K562 (cell line): ENCODE data around the gene ZNRF2. TPM values are rescaled to one million over a fixed set of nuclear protein-coding genes. Genes with fewer than 3 reads are reported as not detected.

Source experiments
- ATAC-seq: fragments of 200-7000 bp; cut with Tn5 transposase; 3 replicates; pipeline ENCODE4 v1.9.1; 2020; ENCODE audit warnings: moderate library complexity
- BruUV-seq: library from RNA; stranded (reverse); fragments of 400-500 nt; replicated peaks from 2 replicates; lab custom pipeline; 2021; lab: Mats Ljungman, UMichigan
- CTCF ChIA-PET: fragments of 300-600 bp; formaldehyde crosslinking; extraction: SDS; loops from one replicate; lab custom pipeline; 2021; ENCODE audit warnings: low intra/inter-chr PET ratio; lab: Yijun Ruan, JAX
- POLR2A ChIA-PET: fragments of 300-600, 350-650 bp; sonication (Branson Sonifier 250); formaldehyde crosslinking; extraction: SDS; loops from one replicate; lab custom pipeline; 2021; ENCODE audit warnings: antibody characterized with exemption, inconsistent platforms; lab: Yijun Ruan, JAX
- DNase-seq, 4 experiments: peaks; one replicate each; pipeline versions ENCODE4 v3.0.0 to v3.0.0-alpha.2; 2011 to 2018; ENCODE audit warnings: low spot score in 3 of 4, mixed read lengths in 3 of 4; ENCODE audit errors: extremely low read depth in 1 of 4
- FAIRE-seq: peaks from 2 replicates; lab custom pipeline; 2011; peaks lifted over from hg19 to GRCh38; lab: Jason Lieb, UNC
- H2AFZ ChIP-seq: 2 replicates; pipeline ENCODE4 v1.6.0; 2011; ENCODE audit warnings: low read depth, low read length, control low read depth, inconsistent platforms
- H3K27ac ChIP-seq: fragments of 200-600 bp; 3 replicates; pipeline ENCODE4 v1.8.0; 2011; ENCODE audit warnings: low read depth, mild to moderate bottlenecking, control low read depth, inconsistent platforms, low read length, moderate library complexity, mixed read lengths; ENCODE audit errors: extremely low read depth
- H3K27me3 ChIP-seq, 2 experiments: fragments of 300-600 bp in 1 of 2; 2 replicates in 1 of 2; 3 replicates in 1 of 2; pipeline versions ENCODE4 v1.6.0 to v1.8.0; 2011; ENCODE audit warnings: inconsistent platforms in 2 of 2, low read length in 2 of 2, mild to moderate bottlenecking in 1 of 2, mixed read lengths in 1 of 2, moderate library complexity in 1 of 2; ENCODE audit not compliant: control insufficient read depth in 2 of 2, insufficient read depth in 2 of 2
- H3K36me3 ChIP-seq: fragments of 300-600 bp; 3 replicates; pipeline ENCODE4 v1.8.0; 2011; ENCODE audit warnings: mild to moderate bottlenecking, low read length, inconsistent platforms; ENCODE audit not compliant: control insufficient read depth, insufficient read depth
- H3K4me1 ChIP-seq, 2 experiments: fragments of 200-600 bp in 1 of 2; replicated peaks in 1 of 2; 2 replicates in 1 of 2; 3 replicates in 1 of 2; pipeline versions ENCODE4 v1.5.1 to v1.8.0; 2011; ENCODE audit warnings: inconsistent platforms in 2 of 2, low read length in 2 of 2, mild to moderate bottlenecking in 1 of 2, mixed read lengths in 1 of 2, moderate library complexity in 1 of 2; ENCODE audit not compliant: control insufficient read depth in 2 of 2, insufficient read depth in 2 of 2
- H3K4me2 ChIP-seq: 2 replicates; pipeline ENCODE4 v1.6.1; 2011; ENCODE audit warnings: low read length, control low read depth, inconsistent platforms, mixed read lengths; ENCODE audit not compliant: insufficient read depth
- H3K4me3 ChIP-seq: fragments of 200-600 bp; sonication (generic), shearing (Covaris generic); 2 replicates; pipeline ENCODE4 v1.5.1; 2016; ENCODE audit warnings: control low read depth, inconsistent platforms
- H3K79me2 ChIP-seq: fragments of 200-600 bp; 3 replicates; pipeline ENCODE4 v1.8.0; 2011; ENCODE audit warnings: low read length, inconsistent platforms; ENCODE audit not compliant: control insufficient read depth, insufficient read depth
- H3K9ac ChIP-seq, 2 experiments: 2 replicates each; pipeline versions ENCODE4 v1.6.0 to v1.6.1; 2011; ENCODE audit warnings: low read depth in 2 of 2, low read length in 2 of 2, control low read depth in 1 of 2, inconsistent platforms in 1 of 2, mild to moderate bottlenecking in 1 of 2, mixed read lengths in 1 of 2; ENCODE audit not compliant: insufficient read depth in 1 of 2
- H3K9me1 ChIP-seq: one replicate; pipeline ENCODE4 v1.6.0; 2011; ENCODE audit warnings: inconsistent platforms, mild to moderate bottlenecking, low read length, moderate library complexity; ENCODE audit not compliant: control insufficient read depth, insufficient read depth
- H3K9me3 ChIP-seq: replicated peaks from 2 replicates; pipeline ENCODE4 v1.5.1; 2011; ENCODE audit warnings: low read depth, low read length, inconsistent platforms; ENCODE audit not compliant: control insufficient read depth, insufficient read depth
- H4K20me1 ChIP-seq: replicated peaks from 2 replicates; pipeline ENCODE4 v1.6.1; 2011; ENCODE audit warnings: low read length, inconsistent platforms, mixed read lengths; ENCODE audit not compliant: control insufficient read depth, insufficient read depth
- GABPB1 ChIP-seq: sonication (generic); formaldehyde crosslinking; IDR thresholded peaks from 2 replicates; pipeline ENCODE4 v1.8.0; 2022; ENCODE audit warnings: mild to moderate bottlenecking, missing genetic modification reagents
- HCFC1 ChIP-seq: IDR thresholded peaks from 2 replicates; pipeline ENCODE4 v1.6.1; 2012; ENCODE audit warnings: low read depth, low read length, improper control_type of control experiment
- MYBL2 ChIP-seq, 2 experiments: fragments of 450-650 bp in 1 of 2; sonication (generic) in 1 of 2; formaldehyde crosslinking in 1 of 2; IDR thresholded peaks; 2 replicates each; pipeline versions ENCODE4 v1.6.1 to v1.8.1; 2017 to 2022; ENCODE audit warnings: borderline replicate concordance in 1 of 2, inconsistent platforms in 1 of 2, low read depth in 1 of 2, mild to moderate bottlenecking in 1 of 2, missing genetic modification reagents in 1 of 2, moderate library complexity in 1 of 2
- USF1 ChIP-seq: sonication (generic); formaldehyde crosslinking; IDR thresholded peaks from 2 replicates; pipeline ENCODE4 v1.9.0; 2022; ENCODE audit warnings: mild to moderate bottlenecking, missing genetic modification reagents
- ZNF75A ChIP-seq: fragments of 450-650 bp; formaldehyde crosslinking; IDR thresholded peaks from 2 replicates; pipeline ENCODE4 v1.4.0; 2020; ENCODE audit warnings: mild to moderate bottlenecking
- WGBS: fragments of 100-300 bp; shearing (Covaris generic); methylation state at CpG from one replicate; pipeline ENCODE4 v1.1.6; 2016; ENCODE audit warnings: low coverage, mixed read lengths; ENCODE audit not compliant: insufficient coverage; ENCODE audit errors: missing lambda C conversion rate; 5-methylcytosine and 5-hydroxymethylcytosine counted together
- in situ Hi-C: fragments of 300-500 bp; cut with MboI; formaldehyde crosslinking; loops from 4 replicates; pipeline ENCODE4 v1.15.0; 2018; ENCODE audit warnings: inconsistent platforms, mixed read lengths
- intact Hi-C: fragments of 100-400 bp; cut with micrococcal nuclease; formaldehyde crosslinking; loops from 2 replicates; pipeline ENCODE4 v1.14.2; 2022
- polyA plus RNA-seq, 8 experiments: library from polyadenylated mRNA; depleted of rRNA in 4 of 8; stranded (reverse) in 5 of 8; unstranded in 3 of 8; fragments of >200 nt; fragmentation: Nextera tagmentation in 2 of 8; fragmentation: Illumina TruSeq in 1 of 8; extraction: Ambion mirVana in 2 of 8; extraction: Trizol in 1 of 8; gene quantifications; 2 replicates each; pipeline versions ENCODE4 v1.2.1 to v1.2.3, GENCODE V29; 2011 to 2014; ENCODE audit warnings: inconsistent platforms in 1 of 8, missing spikeins in 1 of 8
- total RNA-seq, 7 experiments: library from RNA; depleted of rRNA in 6 of 7; stranded (reverse); fragments of >200 nt in 6 of 7; fragmentation: Illumina TruSeq in 2 of 7; extraction: Trizol in 2 of 7; gene quantifications; 2 replicates each; pipeline versions ENCODE4 v1.2.1 to v1.2.3, GENCODE V29; 2011 to 2021; ENCODE audit warnings: low replicate concordance in 1 of 7

The ZNRF2 gene
- total and polyA plus RNA-seq, 9 of the 15 experiments (the other 6 are each of a cell fraction or from before 2014, with no cell fraction given): 1.1 to 13.9 (median 5.5) TPM

- H3K27me3 ChIP-seq: no peaks in the 10 kb centered on the region
- ChIA-PET CTCF (no interaction called here), POLR2A (no interaction called here)
- no peaks in the 10 kb centered on the region for H3K36me3 ChIP-seq
- no peak overlapping the region for H2AFZ ChIP-seq
- no peaks in the 10 kb centered on the region for H4K20me1 ChIP-seq
- BruUV-seq: no TSS peak
- 71% methylated on average over 3 of the region's 3 CpGs for WGBS
- in situ Hi-C loops: no loop called here
- no peak overlapping the region for H3K9ac ChIP-seq
- ATAC-seq (no peak), FAIRE-seq (no peak), DNase-seq (no peak)
- H3K27ac ChIP-seq: no peak overlapping the region
- H3K4me3 ChIP-seq: no peak overlapping the region
- no peaks in the 10 kb centered on the region for H3K9me1 ChIP-seq
- peaks cover 66% of the 10 kb centered on the region for H3K79me2 ChIP-seq
- intact Hi-C loops: no loop called here
- TF ChIP-seq MYBL2 (IDR thresholded peaks at IDR 0.05; ENCODE audit: low read depth) (no peak), MYBL2 (CRISPR knock-in tag; IDR thresholded peaks at IDR 0.05; ENCODE audit: borderline replicate concordance) (no peak), ZNF75A (no peak), HCFC1 (no peak), USF1 (CRISPR knock-in tag) (no peak), GABPB1 (CRISPR knock-in tag) (no peak)
- H3K4me1 ChIP-seq: peaks cover 0 to 9% of the 10 kb centered on the region in 2 experiments; a peak in 2 of 5 replicates
- no peaks in the 10 kb centered on the region for H3K9me3 ChIP-seq
- H3K4me2 ChIP-seq: no peak overlapping the region
Observed at GRCh38 chr7:30320392-30320791, 36.0 kb downstream of the ZNRF2 start.
